HFF-Myc (cell line): ENCODE data around the gene ATP11A.
"Not testable (repeated sequence)": the region's sequence is repeated elsewhere in the genome, so short reads cannot be mapped to it uniquely, and the experiment has no call there.

Experiments
- DNase-seq: peaks from one replicate; pipeline ENCODE4 v3.0.0-alpha.2; 2011; ENCODE audit warnings: low read depth; ENCODE audit errors: extremely low read depth
- H3K4me3 ChIP-seq: replicated peaks from 2 replicates; pipeline ENCODE4 v1.5.1; 2011; ENCODE audit warnings: low read depth, mild to moderate bottlenecking, control low read depth, low read length
- CTCF ChIP-seq: IDR thresholded peaks from 2 replicates; pipeline ENCODE4 v1.5.1; 2012; ENCODE audit warnings: mild to moderate bottlenecking, low read depth, low read length, control low read depth; ENCODE audit errors: missing control alignments

The ATP11A gene

GRCh38 chr13:112880976-112881540 is 191.2 kb downstream of the ATP11A start:
- no peak for TF ChIP-seq CTCF
- DNase-seq = no peak
- H3K4me3 ChIP-seq = no peak overlapping the region

- DNase-seq = no peak
- H3K4me3 ChIP-seq = no peak overlapping the region
- no peak for TF ChIP-seq CTCF
Observed at GRCh38 chr13:112881656-112882554, 192.1 kb downstream of the ATP11A start.

- H3K4me3 ChIP-seq = no peak overlapping the region
- TF ChIP-seq CTCF = no peak
- DNase-seq = no peak
Observed at GRCh38 chr13:112882555-112883024, 192.8 kb downstream of the ATP11A start.

GRCh38 chr13:112883241-112883945 is 193.6 kb downstream of the ATP11A start:
- no peak for DNase-seq
- no peak for TF ChIP-seq CTCF
- no peak overlapping the region for H3K4me3 ChIP-seq

GRCh38 chr13:112884700-112885099 is 194.9 kb downstream of the ATP11A start:
- not testable (repeated sequence) for H3K4me3 ChIP-seq, DNase-seq

GRCh38 chr13:112885242-112885781 is 195.5 kb downstream of the ATP11A start:
- no peak for TF ChIP-seq CTCF
- no peak for DNase-seq
- no peak overlapping the region for H3K4me3 ChIP-seq
